Measurements from ENCODE around the gene GMFB.

Gene GMFB

DNA sequence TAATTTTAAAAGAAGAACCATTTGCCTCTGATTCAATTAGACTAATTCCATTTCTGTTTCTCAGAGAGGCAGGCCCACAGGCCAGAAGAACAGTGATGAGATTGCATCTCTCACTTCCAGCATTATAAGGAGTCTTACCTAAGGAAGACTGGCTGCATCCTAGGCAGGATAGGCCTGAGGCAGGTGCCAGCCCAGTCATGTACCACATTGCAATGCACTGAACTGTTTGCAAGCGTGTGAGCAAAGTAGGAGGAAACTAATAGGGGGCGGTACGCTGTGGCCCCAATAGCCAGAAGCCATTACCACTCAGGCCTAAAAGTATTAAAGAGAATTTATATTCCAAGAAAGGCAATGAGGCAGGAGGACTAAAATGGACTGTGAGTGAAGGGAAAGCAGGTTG is 35.5 kb downstream of the GMFB start:
- ChIA-PET CTCF (interaction anchor here (0.6 kb wide), 1 partner anchor 606 kb away, joined by 3 read pairs; no protein-coding TSS in a partner anchor), POLR2A (no interaction called here)
- TF ChIP-seq FOXA1 (IDR thresholded peaks at IDR 0.05) (no peak), TARDBP (IDR thresholded peaks at IDR 0.05) (no peak), FOXM1 (IDR thresholded peaks at IDR 0.05; ENCODE audit: borderline replicate concordance) (no peak), HDGF (IDR thresholded peaks at IDR 0.05; ENCODE audit: borderline replicate concordance) (no peak), L3MBTL2 (conservative IDR thresholded peaks at IDR 0.05) (no peak), SUZ12 (IDR thresholded peaks at IDR 0.05) (no peak), ELF4 (IDR thresholded peaks at IDR 0.05) (no peak), CTBP1 (IDR thresholded peaks at IDR 0.05; ENCODE audit: borderline replicate concordance) (no peak), FOXK2 (IDR thresholded peaks at IDR 0.05) (no peak), PKNOX1 (IDR thresholded peaks at IDR 0.05) (no peak), LEF1 (IDR thresholded peaks at IDR 0.05; ENCODE audit: borderline replicate concordance) (no peak)
- DNase-seq (ENCODE audit: extremely low spot score): no peak

GRCh38 chr14:54451961-54452360 is 36.8 kb downstream of the GMFB start:
- no peak for DNase-seq (ENCODE audit: extremely low spot score)
- TF ChIP-seq ZNF384 (IDR thresholded peaks at IDR 0.05) (no peak), TARDBP (IDR thresholded peaks at IDR 0.05) (no peak), ARNT (IDR thresholded peaks at IDR 0.05) (no peak)
- ChIA-PET POLR2A (no interaction called here), CTCF (no interaction called here)

GRCh38 chr14:54451121-54451601 is 37.6 kb downstream of the GMFB start:
- peak; percentile 44 for TF ChIP-seq PKNOX1 (IDR thresholded peaks at IDR 0.05)
- TF ChIP-seq FOXA1 (IDR thresholded peaks at IDR 0.05): no peak
- TF ChIP-seq FOXK2 (IDR thresholded peaks at IDR 0.05): no peak
- CTCF ChIA-PET: no interaction called here
- no peak for DNase-seq (ENCODE audit: extremely low spot score)
- POLR2A ChIA-PET: no interaction called here

GRCh38 chr14:54450535-54450934 is 38.2 kb downstream of the GMFB start:
- TF ChIP-seq SP1 (IDR thresholded peaks at IDR 0.05): no peak
- no peak for TF ChIP-seq BHLHE40 (IDR thresholded peaks at IDR 0.05; ENCODE audit: borderline replicate concordance)
- no peak for TF ChIP-seq ARNT (IDR thresholded peaks at IDR 0.05)
- no peak for TF ChIP-seq FOXA1 (IDR thresholded peaks at IDR 0.05)
- TF ChIP-seq L3MBTL2 (conservative IDR thresholded peaks at IDR 0.05): no peak
- TF ChIP-seq ZNF384 (IDR thresholded peaks at IDR 0.05): no peak
- TF ChIP-seq CTBP1 (IDR thresholded peaks at IDR 0.05; ENCODE audit: borderline replicate concordance): no peak
- DNase-seq (ENCODE audit: extremely low spot score): no peak
- POLR2A ChIA-PET: no interaction called here
- CTCF ChIA-PET: no interaction called here

DNA sequence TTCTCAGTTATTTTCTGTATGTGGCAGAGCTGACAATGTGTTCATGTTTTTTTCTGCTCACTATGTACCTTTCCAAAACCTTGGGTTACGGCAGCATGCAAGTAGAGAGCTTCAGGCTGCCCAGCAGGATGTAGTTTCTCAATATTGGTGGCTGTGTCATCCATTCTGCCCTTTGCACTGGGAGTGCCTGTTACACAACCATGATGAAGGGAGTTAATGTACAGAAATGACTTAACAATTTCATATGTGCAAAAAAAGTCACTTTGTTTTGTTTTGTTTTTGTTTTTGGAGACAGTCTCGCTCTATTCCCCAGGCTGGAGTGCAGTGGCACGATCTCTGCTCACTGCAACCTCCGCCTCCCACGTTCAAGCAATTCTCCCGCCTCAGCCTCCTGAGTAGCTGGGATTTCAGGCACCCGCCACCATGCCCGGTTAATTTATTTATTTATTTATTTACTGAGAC is 41.5 kb downstream of the GMFB start:
- ChIA-PET POLR2A (no interaction called here), CTCF (no interaction called here)
- TF ChIP-seq ELF4 (IDR thresholded peaks at IDR 0.05): no peak

GRCh38 chr14:54446161-54446693 is 42.6 kb downstream of the GMFB start:
- ChIA-PET POLR2A (interaction anchor here (0.6 kb wide), 1 partner anchor 81 kb away, joined by 3 read pairs; no protein-coding TSS in a partner anchor), CTCF (no interaction called here)
- no peak for TF ChIP-seq CTBP1 (IDR thresholded peaks at IDR 0.05; ENCODE audit: borderline replicate concordance)
- no peak for TF ChIP-seq FOXK2 (IDR thresholded peaks at IDR 0.05)
- TF ChIP-seq NFRKB (IDR thresholded peaks at IDR 0.05): no peak
- no peak for TF ChIP-seq FOXM1 (IDR thresholded peaks at IDR 0.05; ENCODE audit: borderline replicate concordance)
- TF ChIP-seq BHLHE40 (IDR thresholded peaks at IDR 0.05; ENCODE audit: borderline replicate concordance): no peak
- no peak for TF ChIP-seq ELF4 (IDR thresholded peaks at IDR 0.05)
- no peak for TF ChIP-seq SUZ12 (IDR thresholded peaks at IDR 0.05)
- no peak for TF ChIP-seq ARNT (IDR thresholded peaks at IDR 0.05)
- no peak for TF ChIP-seq TARDBP (IDR thresholded peaks at IDR 0.05)
- no peak for TF ChIP-seq HDGF (IDR thresholded peaks at IDR 0.05; ENCODE audit: borderline replicate concordance)
- no peak for TF ChIP-seq LEF1 (IDR thresholded peaks at IDR 0.05; ENCODE audit: borderline replicate concordance)
- TF ChIP-seq L3MBTL2 (conservative IDR thresholded peaks at IDR 0.05): no peak
- TF ChIP-seq PKNOX1 (IDR thresholded peaks at IDR 0.05): no peak
- TF ChIP-seq SP1 (IDR thresholded peaks at IDR 0.05): no peak
- TF ChIP-seq ZNF384 (IDR thresholded peaks at IDR 0.05): no peak
- TF ChIP-seq FOXA1 (IDR thresholded peaks at IDR 0.05): no peak
- DNase-seq (ENCODE audit: extremely low spot score): no peak

More for the DNA sequence above, 41.5 kb downstream of the GMFB start:
- DNase-seq (ENCODE audit: extremely low spot score): no peak

GRCh38 chr14:54444681-54445080 is 44.1 kb downstream of the GMFB start:
- ChIA-PET CTCF (no interaction called here), POLR2A (interaction anchor here (1.0 kb wide), 1 partner anchor 43 kb away, joined by 3 read pairs; no protein-coding TSS in a partner anchor)
- TF ChIP-seq ZNF384 (IDR thresholded peaks at IDR 0.05) (no peak), ELF4 (IDR thresholded peaks at IDR 0.05) (no peak), PKNOX1 (IDR thresholded peaks at IDR 0.05) (no peak), NFRKB (IDR thresholded peaks at IDR 0.05) (no peak), HDGF (IDR thresholded peaks at IDR 0.05; ENCODE audit: borderline replicate concordance) (no peak), LEF1 (IDR thresholded peaks at IDR 0.05; ENCODE audit: borderline replicate concordance) (no peak), SP1 (IDR thresholded peaks at IDR 0.05) (no peak), FOXM1 (IDR thresholded peaks at IDR 0.05; ENCODE audit: borderline replicate concordance) (no peak), L3MBTL2 (conservative IDR thresholded peaks at IDR 0.05) (no peak), BHLHE40 (IDR thresholded peaks at IDR 0.05; ENCODE audit: borderline replicate concordance) (no peak), FOXK2 (IDR thresholded peaks at IDR 0.05) (no peak), ARNT (IDR thresholded peaks at IDR 0.05) (no peak), SUZ12 (IDR thresholded peaks at IDR 0.05) (no peak), TARDBP (IDR thresholded peaks at IDR 0.05) (no peak), FOXA1 (IDR thresholded peaks at IDR 0.05) (no peak)
- no peak for DNase-seq (ENCODE audit: extremely low spot score)

All from HEK293T (cell line).